GM19397 (cell line): ENCODE data around the gene RAD51B.

ENCODE experiments used
- ATAC-seq: cut with Tn5 transposase; IDR thresholded peaks from one replicate; pipeline ENCODE4 v1.9.1; 2021; ENCODE audit warnings: mild to moderate bottlenecking, moderate library complexity; ENCODE audit not compliant: unreplicated experiment

The RAD51B gene

DNA sequence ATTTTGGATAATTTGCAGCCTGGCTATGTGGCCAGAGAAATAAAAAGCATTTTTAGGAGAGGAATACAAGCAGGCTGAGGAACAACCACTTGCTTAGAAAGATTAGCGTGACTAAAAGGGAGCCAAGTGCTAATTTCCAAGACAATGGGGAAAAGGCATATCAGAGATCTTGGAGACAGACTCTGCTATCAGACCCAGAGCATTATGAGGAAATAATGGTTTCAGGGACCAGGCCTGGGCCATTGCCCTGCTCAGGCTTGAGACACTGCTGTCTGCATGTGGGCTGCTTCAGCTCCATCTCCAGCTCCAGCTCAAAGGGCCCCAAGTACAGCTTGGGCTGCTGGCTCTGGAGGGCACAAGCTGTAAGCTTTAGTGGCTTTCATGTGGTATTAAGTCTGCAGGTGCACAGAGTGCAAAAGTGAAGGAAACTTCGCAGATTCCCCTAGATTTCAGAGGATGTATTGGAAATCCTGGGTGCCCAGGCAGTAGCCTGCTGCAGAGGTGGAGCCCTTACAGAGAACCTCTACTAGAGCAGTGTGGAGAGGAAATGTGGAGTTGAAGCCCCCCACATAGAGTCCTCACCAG lies 524.0 kb downstream of the RAD51B start:
- no peak for ATAC-seq

DNA sequence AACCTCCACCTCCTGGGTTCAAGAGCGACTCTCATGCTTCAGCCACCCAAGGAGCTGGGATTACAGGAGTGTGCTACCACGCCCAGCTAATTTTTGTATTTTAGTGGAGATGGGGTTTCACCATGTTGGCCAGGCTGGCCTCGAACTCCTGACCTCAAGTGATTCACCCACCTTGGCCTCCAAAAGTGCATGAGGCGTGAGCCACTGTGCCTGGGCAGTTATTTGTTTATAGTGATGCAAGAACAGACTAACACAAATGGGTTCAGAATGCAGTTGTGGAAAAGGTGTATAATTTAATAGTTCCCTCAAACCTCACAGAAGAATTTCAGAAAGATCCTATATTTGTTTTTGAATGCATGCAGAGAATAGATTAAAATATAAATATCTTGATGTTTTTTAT lies 526.2 kb downstream of the RAD51B start:
- ATAC-seq, result no peak

- ATAC-seq, result no peak
Observed at GRCh38 chr14:68346556-68347343, 527.2 kb downstream of the RAD51B start.

GRCh38 chr14:68349900-68350629 lies 530.5 kb downstream of the RAD51B start:
- ATAC-seq, result no peak

DNA sequence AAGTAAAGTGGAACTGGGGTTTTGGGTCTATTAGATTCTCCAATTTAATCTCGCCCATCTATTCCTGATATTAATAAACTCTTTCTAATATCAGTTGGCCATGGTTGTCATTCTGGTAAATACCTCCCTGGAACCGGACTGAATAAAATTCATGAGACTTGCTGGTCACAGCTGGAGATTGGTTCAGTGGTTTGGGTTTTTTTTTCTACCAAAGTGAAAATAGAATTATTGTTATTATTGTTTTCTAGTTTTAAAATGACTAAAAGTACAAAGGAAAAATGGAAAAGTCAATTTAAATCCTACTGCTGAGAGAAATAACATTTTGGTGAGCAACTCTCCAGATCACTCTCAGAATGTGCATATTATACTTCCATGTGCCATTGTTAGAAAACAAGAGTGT lies 535.8 kb downstream of the RAD51B start:
- ATAC-seq, result no peak

GRCh38 chr14:68357777-68358176 lies 538.2 kb downstream of the RAD51B start:
- no peak for ATAC-seq

GRCh38 chr14:68358500-68358899 lies 538.9 kb downstream of the RAD51B start:
- ATAC-seq, result no peak

- no peak for ATAC-seq
Observed at GRCh38 chr14:68359022-68359836, 539.6 kb downstream of the RAD51B start.

- no peak for ATAC-seq
Observed at GRCh38 chr14:68359837-68360552, 540.4 kb downstream of the RAD51B start.

- ATAC-seq, result no peak
Observed at GRCh38 chr14:68361231-68361630, 541.7 kb downstream of the RAD51B start.

DNA sequence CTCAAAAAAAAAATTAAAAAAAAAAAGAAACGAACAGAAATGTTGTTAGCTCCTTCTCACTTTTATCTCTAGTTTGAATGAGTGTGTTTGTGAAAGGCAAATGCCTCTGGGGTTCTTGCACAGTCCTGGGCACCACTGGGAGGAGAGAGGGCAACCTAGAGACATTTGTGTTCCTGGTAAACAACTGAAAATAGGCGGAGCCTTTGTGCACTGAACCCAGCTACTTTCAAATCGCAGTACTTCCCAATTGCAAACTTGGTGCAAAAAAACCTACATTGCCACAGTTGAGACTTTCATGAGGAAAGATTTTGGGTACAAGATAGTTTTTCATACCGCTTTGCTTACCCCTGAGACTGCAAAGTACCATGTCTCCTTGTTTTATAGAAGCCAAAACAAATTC lies 543.3 kb downstream of the RAD51B start:
- ATAC-seq, result no peak

DNA sequence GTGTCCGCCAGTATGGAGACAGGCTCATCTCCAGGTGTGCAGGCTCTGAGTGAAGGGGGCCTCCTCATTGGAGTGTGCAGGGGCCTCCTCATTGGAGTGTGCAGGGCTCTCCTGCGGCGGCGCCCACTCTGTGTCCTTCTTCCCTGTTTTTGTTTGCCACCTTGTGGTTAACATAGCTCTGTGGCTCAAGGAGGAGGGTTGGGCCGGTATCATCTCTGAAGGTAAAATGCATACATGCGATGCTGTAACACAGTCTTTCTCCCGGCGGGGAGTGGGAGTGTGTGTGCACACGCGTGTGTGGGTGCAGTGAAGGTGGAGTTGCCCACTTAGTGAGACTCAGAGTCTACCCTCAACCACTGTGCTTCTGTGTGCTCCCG lies 543.9 kb downstream of the RAD51B start:
- ATAC-seq, result no peak

- ATAC-seq, result no peak
Observed at GRCh38 chr14:68363843-68364767, 544.5 kb downstream of the RAD51B start.

DNA sequence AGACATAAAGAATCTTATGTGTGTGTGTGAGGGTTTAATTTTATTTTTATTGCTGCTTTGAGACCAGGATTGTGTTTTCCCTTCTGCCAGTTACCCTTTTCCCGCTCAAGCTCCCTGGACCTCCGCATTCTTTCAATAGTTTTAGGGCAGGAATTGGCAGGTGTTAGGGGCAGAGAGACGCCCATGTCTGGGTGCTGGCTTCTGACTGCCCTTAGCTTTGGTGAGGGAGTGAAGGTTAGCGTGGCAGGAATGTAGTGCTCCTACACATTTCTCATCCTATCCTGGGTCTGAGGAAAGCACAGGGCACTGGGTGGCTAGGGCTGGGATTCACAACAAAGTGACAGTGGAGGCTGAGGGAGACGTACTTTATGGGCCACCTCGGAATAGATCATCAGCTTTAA lies 545.2 kb downstream of the RAD51B start:
- ATAC-seq, result no peak

- no peak for ATAC-seq
Observed at GRCh38 chr14:68365228-68365627, 545.6 kb downstream of the RAD51B start.

DNA sequence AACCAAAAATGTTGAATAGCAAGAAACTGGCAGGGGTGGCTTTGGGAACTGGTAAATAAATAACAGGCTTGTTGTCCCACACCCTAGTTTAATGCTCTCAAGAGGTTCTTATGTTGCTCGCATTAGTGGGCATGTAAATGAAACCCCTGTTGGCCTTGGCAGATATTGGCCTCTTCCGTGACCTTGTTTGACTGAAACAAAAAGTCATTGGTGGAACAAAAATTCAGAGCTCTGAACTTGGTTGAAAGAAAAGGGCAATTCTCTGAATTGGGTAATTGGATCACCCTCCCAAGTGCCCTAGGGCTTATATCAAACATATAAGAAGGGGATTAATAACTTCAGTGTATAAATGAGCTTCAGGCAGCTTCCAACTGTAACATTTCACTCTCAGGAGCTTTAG lies 547.1 kb downstream of the RAD51B start:
- ATAC-seq, result no peak

- ATAC-seq, result no peak
Observed at GRCh38 chr14:68367536-68367935, 548.0 kb downstream of the RAD51B start.

DNA sequence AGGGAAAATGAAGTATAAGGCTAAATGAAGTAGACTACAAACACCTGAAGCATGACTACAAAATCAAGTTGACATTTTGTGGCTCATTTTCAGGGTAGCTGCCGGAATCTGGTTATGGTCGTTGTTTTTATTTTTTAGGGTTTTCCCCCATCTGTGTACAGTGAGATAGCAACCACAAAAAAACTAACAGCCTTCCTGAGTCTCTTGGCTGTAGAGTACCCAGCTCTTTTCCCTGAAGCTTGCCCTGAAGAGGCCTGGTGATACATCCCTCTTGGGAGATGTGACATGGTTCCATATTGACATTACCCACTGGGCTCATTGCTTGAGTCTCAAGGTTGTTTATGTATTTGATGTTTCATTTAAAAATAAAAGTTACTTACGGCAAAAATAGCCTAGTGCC lies 549.3 kb downstream of the RAD51B start:
- no peak for ATAC-seq

GRCh38 chr14:68369281-68370056 lies 549.9 kb downstream of the RAD51B start:
- ATAC-seq, result no peak
